Frontal cortex (tissue), 4 donors: ENCODE measurements around the gene CDC42BPA. TPM values are rescaled to one million over a fixed set of nuclear protein-coding genes. Genes with fewer than 3 reads are reported as not detected.

Experiments used
- DNase-seq, 2 donors: peaks; one replicate each; pipeline ENCODE4 v3.0.0; 2012; ENCODE audit warnings: low spot score in 2 of 2
- FAIRE-seq: peaks from 2 replicates; lab custom pipeline; 2012; peaks lifted over from hg19 to GRCh38; lab: Jason Lieb, UNC
- total RNA-seq: library from RNA; depleted of rRNA; stranded (reverse); fragments of >200 nt; gene quantifications from one replicate; pipeline ENCODE4 v1.2.3, GENCODE V29; 2014
- donor health status: control.
- donor health status: control.
- donor health status: control.

The CDC42BPA gene
- total RNA-seq, 1 donor from 2014 or later, result 154 TPM

- DNase-seq (no peak), FAIRE-seq (no peak)
These were observed 341.2 kb downstream of the CDC42BPA start for GRCh38 chr1:226976978-226977642.

- no peak for FAIRE-seq
- DNase-seq, result no peak
These were observed 341.9 kb downstream of the CDC42BPA start for GRCh38 chr1:226976276-226976977.

GRCh38 chr1:226975259-226976250 lies 342.7 kb downstream of the CDC42BPA start:
- DNase-seq (peak; percentile 64 to 76), FAIRE-seq (peak; percentile 54)

GRCh38 chr1:226974544-226975258 lies 343.6 kb downstream of the CDC42BPA start:
- FAIRE-seq (no peak), DNase-seq (no peak)

- no peak for DNase-seq
- no peak for FAIRE-seq
These were observed 344.3 kb downstream of the CDC42BPA start for GRCh38 chr1:226973898-226974543.

GRCh38 chr1:226973371-226973897 lies 344.9 kb downstream of the CDC42BPA start:
- FAIRE-seq (no peak), DNase-seq (no peak)

GRCh38 chr1:226972931-226973330 lies 345.4 kb downstream of the CDC42BPA start:
- no peak for DNase-seq
- FAIRE-seq, result no peak

- no peak for FAIRE-seq
- no peak for DNase-seq
These were observed 346.5 kb downstream of the CDC42BPA start for GRCh38 chr1:226971765-226972164.

GRCh38 chr1:226967665-226968064 lies 350.6 kb downstream of the CDC42BPA start:
- FAIRE-seq (no peak), DNase-seq (no peak)

- no peak for DNase-seq
- FAIRE-seq, result no peak
These were observed 351.6 kb downstream of the CDC42BPA start for GRCh38 chr1:226966683-226967082.

GRCh38 chr1:226965581-226966440 lies 352.5 kb downstream of the CDC42BPA start:
- FAIRE-seq (no peak), DNase-seq (no peak)

GRCh38 chr1:226964611-226965486 lies 353.4 kb downstream of the CDC42BPA start:
- no peak for FAIRE-seq

GRCh38 chr1:226964068-226964425 lies 354.2 kb downstream of the CDC42BPA start:
- FAIRE-seq, result no peak
- no peak for DNase-seq

More at GRCh38 chr1:226964611-226965486, 353.4 kb downstream of the CDC42BPA start:
- no peak for DNase-seq

GRCh38 chr1:226962421-226963391 lies 355.6 kb downstream of the CDC42BPA start:
- FAIRE-seq (no peak), DNase-seq (no peak)

GRCh38 chr1:226960944-226961765 lies 357.1 kb downstream of the CDC42BPA start:
- DNase-seq (no peak), FAIRE-seq (no peak)
